Chondrocyte (in vitro differentiated cells): Measurements from ENCODE around the gene GNG12. TPM values are rescaled to one million over a fixed set of nuclear protein-coding genes. Genes with fewer than 3 reads are reported as not detected.

ENCODE experiments used
- DNase-seq: peaks from one replicate; pipeline ENCODE4 v3.0.0; 2021; ENCODE audit warnings: mixed read lengths, low spot score
- H3K27ac Mint-ChIP-seq: one replicate; pipeline ENCODE4 v1.8.0; 2021; ENCODE audit warnings: mild to moderate bottlenecking, moderate library complexity, mixed read lengths; ENCODE audit not compliant: unreplicated experiment
- H3K27me3 Mint-ChIP-seq: 2 replicates; pipeline ENCODE4 v1.8.0; 2021; ENCODE audit warnings: low read depth, mixed read lengths
- H3K36me3 Mint-ChIP-seq: 2 replicates; pipeline ENCODE4 v1.8.0; 2021; ENCODE audit warnings: low read depth, mixed read lengths
- H3K4me1 Mint-ChIP-seq: 2 replicates; pipeline ENCODE4 v1.8.0; 2021; ENCODE audit warnings: low read depth, mild to moderate bottlenecking, mixed read lengths
- H3K4me3 Mint-ChIP-seq: one replicate; pipeline ENCODE4 v1.8.0; 2021; ENCODE audit warnings: mild to moderate bottlenecking, moderate library complexity, mixed read lengths; ENCODE audit not compliant: unreplicated experiment
- H3K9me3 Mint-ChIP-seq: 2 replicates; pipeline ENCODE4 v1.8.0; 2021; ENCODE audit warnings: low read depth, mixed read lengths
- total RNA-seq: library from RNA; stranded (reverse); gene quantifications from 3 replicates; pipeline ENCODE4 v1.2.1, GENCODE V29; 2021
- TF ChIP-seq, protein P1 (sequence below): fragments of 200-600 bp; sonication (generic); IDR thresholded peaks from 2 replicates; pipeline ENCODE4 v1.5.0; 2021; ENCODE audit warnings: antibody characterized with exemption, mild to moderate bottlenecking, moderate library complexity

The GNG12 gene
- total RNA-seq, 1 donor from 2014 or later, result 91.5 TPM

DNA sequence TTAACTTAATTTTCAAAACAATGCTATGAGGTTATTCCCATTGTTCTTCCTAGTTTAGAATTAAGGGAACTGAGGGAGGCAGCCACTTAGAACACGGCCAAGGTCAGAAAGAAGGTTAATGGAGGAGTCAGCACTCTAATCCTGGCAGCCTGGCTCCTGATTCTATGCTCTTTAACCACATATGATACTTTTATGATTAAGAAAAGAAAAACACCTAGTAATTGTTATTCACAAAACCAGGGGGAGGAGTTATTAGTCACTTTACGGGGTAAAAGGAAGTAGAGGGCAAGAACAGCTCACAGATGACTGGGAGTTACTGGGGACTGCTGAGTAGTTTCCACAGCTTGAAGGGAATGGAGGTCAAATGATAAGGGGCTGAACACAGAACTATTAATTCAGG, 109.6 kb downstream of the GNG12 start:
- Mint-ChIP-seq H3K9me3 (no peaks in the 10 kb centered on the region), H3K27me3 (no peaks in the 10 kb centered on the region), H3K36me3 (no peaks in the 10 kb centered on the region), H3K27ac (no peak overlapping the region), H3K4me1 (peaks cover 35% of the 10 kb centered on the region), H3K4me3 (no peak overlapping the region)
- DNase-seq, result no peak
- TF ChIP-seq, protein P1, sequence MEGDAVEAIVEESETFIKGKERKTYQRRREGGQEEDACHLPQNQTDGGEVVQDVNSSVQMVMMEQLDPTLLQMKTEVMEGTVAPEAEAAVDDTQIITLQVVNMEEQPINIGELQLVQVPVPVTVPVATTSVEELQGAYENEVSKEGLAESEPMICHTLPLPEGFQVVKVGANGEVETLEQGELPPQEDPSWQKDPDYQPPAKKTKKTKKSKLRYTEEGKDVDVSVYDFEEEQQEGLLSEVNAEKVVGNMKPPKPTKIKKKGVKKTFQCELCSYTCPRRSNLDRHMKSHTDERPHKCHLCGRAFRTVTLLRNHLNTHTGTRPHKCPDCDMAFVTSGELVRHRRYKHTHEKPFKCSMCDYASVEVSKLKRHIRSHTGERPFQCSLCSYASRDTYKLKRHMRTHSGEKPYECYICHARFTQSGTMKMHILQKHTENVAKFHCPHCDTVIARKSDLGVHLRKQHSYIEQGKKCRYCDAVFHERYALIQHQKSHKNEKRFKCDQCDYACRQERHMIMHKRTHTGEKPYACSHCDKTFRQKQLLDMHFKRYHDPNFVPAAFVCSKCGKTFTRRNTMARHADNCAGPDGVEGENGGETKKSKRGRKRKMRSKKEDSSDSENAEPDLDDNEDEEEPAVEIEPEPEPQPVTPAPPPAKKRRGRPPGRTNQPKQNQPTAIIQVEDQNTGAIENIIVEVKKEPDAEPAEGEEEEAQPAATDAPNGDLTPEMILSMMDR, result no peak

DNA sequence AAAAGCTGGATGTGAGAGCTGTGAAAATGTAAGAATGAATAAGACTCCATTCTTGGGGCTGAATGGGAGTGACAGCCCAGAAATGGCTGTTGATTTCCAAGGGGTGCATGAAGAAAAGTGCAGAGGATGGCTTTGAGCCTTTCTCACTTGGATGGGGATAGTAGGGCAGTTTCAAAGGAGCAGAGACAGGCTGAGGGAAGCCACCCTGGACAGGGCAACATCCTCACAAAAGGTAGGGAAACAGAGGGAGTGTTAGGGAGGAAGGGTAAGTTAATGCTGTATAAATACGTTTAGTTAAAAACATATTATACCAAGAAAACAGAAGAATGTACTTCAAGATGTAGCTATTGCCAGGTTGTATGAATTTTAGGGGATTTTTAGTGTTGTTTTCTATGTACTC, 110.1 kb downstream of the GNG12 start:
- TF ChIP-seq, protein P1, result no peak
- no peaks in the 10 kb centered on the region for H3K36me3 Mint-ChIP-seq
- DNase-seq, result no peak
- no peak overlapping the region for H3K27ac Mint-ChIP-seq
- no peaks in the 10 kb centered on the region for H3K9me3 Mint-ChIP-seq
- no peaks in the 10 kb centered on the region for H3K27me3 Mint-ChIP-seq
- peaks cover 37% of the 10 kb centered on the region for H3K4me1 Mint-ChIP-seq
- H3K4me3 Mint-ChIP-seq, result no peak overlapping the region

DNA sequence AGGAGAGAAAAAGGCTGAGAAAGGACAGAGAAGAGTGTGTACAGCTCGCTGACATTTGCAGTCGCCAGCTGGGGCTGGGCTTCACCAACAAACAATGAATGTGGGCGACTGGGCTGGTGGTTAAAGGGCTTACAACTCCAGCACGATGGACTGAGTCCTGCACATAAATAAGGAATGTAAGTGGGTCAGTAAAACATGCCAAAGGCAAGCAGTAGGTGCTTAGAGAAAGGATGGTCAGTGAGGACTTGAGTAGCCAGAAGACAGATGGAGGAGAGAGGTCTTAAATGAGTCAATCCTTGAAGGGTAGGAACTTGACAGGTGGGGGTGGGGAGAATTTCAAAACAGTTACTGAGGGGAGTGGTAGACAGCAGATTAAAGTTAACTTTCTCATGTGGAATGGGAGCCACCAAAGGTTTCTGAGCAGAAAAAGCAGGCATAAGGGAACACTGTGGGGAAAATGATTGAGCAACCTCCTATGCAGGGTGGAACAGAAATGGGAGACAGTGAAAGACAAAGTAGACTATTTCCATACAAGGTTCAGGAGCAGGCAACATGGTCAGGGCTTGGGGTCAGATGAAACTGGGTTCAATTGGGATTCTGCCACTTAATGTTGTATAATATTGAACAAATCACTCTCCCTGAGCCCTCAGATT, 110.8 kb downstream of the GNG12 start:
- H3K27ac Mint-ChIP-seq, result no peak overlapping the region
- H3K36me3 Mint-ChIP-seq, result no peaks in the 10 kb centered on the region
- no peaks in the 10 kb centered on the region for H3K9me3 Mint-ChIP-seq
- DNase-seq, result no peak
- TF ChIP-seq, protein P1, result no peak
- peaks cover 44% of the 10 kb centered on the region for H3K4me1 Mint-ChIP-seq
- H3K27me3 Mint-ChIP-seq, result no peaks in the 10 kb centered on the region
- no peak overlapping the region for H3K4me3 Mint-ChIP-seq

DNA sequence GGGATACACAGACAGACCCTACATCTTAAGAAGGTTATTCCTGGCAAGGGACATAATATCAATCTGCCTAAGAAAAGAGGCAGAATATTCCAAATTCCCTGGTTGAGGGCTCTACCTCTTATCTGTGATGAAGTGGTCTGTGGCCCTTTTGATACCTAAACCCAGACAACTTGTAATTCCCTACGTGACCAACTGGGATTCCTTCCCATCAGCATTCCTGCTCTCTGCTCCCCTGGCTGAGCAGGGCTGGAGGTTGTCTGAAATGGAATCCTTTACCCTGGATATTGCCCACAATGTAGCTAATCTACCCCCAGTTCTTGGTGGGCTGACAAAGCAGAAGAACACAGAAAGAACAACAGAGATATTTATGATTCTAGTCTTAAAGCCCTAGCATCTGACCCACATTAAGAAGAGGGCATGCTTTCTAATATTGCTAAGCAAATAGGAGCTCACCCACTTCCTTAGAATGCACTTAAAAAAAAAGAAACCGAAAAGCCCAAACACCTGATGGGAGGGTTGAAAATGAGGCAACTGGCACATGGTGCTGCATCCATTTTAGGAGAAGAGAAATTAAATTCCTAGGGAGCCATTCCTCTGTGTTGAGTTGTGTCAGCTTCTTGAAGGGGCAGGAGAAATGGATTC, 111.5 kb downstream of the GNG12 start:
- TF ChIP-seq, protein P1, result no peak

DNA sequence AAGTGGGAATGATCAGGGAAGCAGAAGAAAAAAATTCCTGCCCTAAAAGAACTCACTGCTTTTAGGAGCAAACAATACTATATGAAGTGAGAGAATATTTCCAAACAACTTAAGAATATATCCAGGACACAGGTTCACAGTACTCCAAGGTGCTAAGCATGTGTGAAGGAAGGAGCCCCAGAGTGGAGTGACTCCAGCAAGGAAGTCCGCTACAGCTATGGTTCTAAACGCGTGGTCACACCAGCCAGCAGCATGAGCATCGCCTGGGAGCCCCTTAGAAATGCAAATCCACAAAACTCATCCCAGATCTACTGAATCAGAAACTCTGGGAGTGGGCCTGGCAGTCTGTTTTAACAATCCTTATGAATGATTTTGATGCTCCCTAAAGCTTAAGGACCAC, 112.2 kb downstream of the GNG12 start:
- no peaks in the 10 kb centered on the region for H3K27me3 Mint-ChIP-seq
- H3K4me3 Mint-ChIP-seq, result no peak overlapping the region
- TF ChIP-seq, protein P1, result no peak

More for the DNA sequence above, 111.5 kb downstream of the GNG12 start:
- Mint-ChIP-seq H3K27ac (no peak overlapping the region), H3K36me3 (no peaks in the 10 kb centered on the region), H3K9me3 (no peaks in the 10 kb centered on the region), H3K4me3 (no peak overlapping the region), H3K4me1 (peaks cover 44% of the 10 kb centered on the region), H3K27me3 (no peaks in the 10 kb centered on the region)
- DNase-seq, result no peak

More for the DNA sequence above, 112.2 kb downstream of the GNG12 start:
- Mint-ChIP-seq H3K27ac (peak overlapping the region; percentile 51), H3K4me1 (peaks cover 43% of the 10 kb centered on the region), H3K36me3 (no peaks in the 10 kb centered on the region), H3K9me3 (no peaks in the 10 kb centered on the region)
- DNase-seq, result no peak
